CD14-positive monocyte (primary cell): ENCODE measurements around the gene APEX1. TPM values are rescaled to one million over a fixed set of nuclear protein-coding genes. Genes with fewer than 3 reads are reported as not detected.

Experiments used
- DNase-seq, 3 donors: peaks; one replicate each; pipeline ENCODE4 v3.0.0-alpha.2; 2011 to 2022
- H2AFZ ChIP-seq: 2 replicates; pipeline ENCODE4 v1.6.0; 2012; ENCODE audit warnings: mild to moderate bottlenecking, low read depth, low read length, inconsistent platforms; ENCODE audit not compliant: insufficient read depth, poor library complexity, severe bottlenecking
- H3K27ac ChIP-seq, 2 donors: 1 replicate in 1 of 2; 2 replicates in 1 of 2; pipeline ENCODE4 v1.5.1; 2012 to 2013; ENCODE audit warnings: low read length in 2 of 2, control low read depth in 1 of 2, inconsistent platforms in 1 of 2, low read depth in 1 of 2, mild to moderate bottlenecking in 1 of 2
- H3K27me3 ChIP-seq, 2 donors: one replicate each; pipeline versions ENCODE4 v1.6.0 to v1.6.1; 2011 to 2013; ENCODE audit warnings: low read length in 2 of 2; ENCODE audit not compliant: control insufficient read depth in 2 of 2, insufficient read depth in 2 of 2
- H3K36me3 ChIP-seq, 2 donors: replicated peaks in 1 of 2; 1 replicate in 1 of 2; 2 replicates in 1 of 2; pipeline versions ENCODE4 v1.5.1 to v1.6.1; 2012 to 2013; ENCODE audit warnings: low read length in 2 of 2, control low read depth in 1 of 2, inconsistent platforms in 1 of 2, mild to moderate bottlenecking in 1 of 2; ENCODE audit not compliant: insufficient read depth in 2 of 2, control insufficient read depth in 1 of 2
- H3K4me1 ChIP-seq, 2 donors: 1 replicate in 1 of 2; 2 replicates in 1 of 2; pipeline versions ENCODE4 v1.5.1 to v1.6.1; 2012 to 2013; ENCODE audit warnings: low read length in 2 of 2, control low read depth in 1 of 2, inconsistent platforms in 1 of 2, mild to moderate bottlenecking in 1 of 2, moderate library complexity in 1 of 2; ENCODE audit not compliant: insufficient read depth in 2 of 2, control insufficient read depth in 1 of 2
- H3K4me2 ChIP-seq: replicated peaks from 2 replicates; pipeline ENCODE3; 2012; ENCODE audit warnings: low read length, moderate library complexity, mild to moderate bottlenecking; ENCODE audit not compliant: poor library complexity, severe bottlenecking; ENCODE audit errors: extremely low read depth
- H3K4me3 ChIP-seq, 3 experiments: fragments of 200-600 bp in 1 of 3; sonication (generic) in 1 of 3; replicated peaks in 1 of 3; 1 replicate in 2 of 3; 2 replicates in 1 of 3; pipeline ENCODE4 v1.5.1; 2011 to 2013; ENCODE audit warnings: low read length in 3 of 3, mild to moderate bottlenecking in 3 of 3, control low read depth in 2 of 3, low read depth in 2 of 3, inconsistent platforms in 1 of 3, moderate library complexity in 1 of 3
- H3K79me2 ChIP-seq: 2 replicates; pipeline ENCODE4 v1.6.0; 2012; ENCODE audit warnings: mild to moderate bottlenecking, control low read depth, inconsistent platforms, low read length, moderate library complexity; ENCODE audit not compliant: insufficient read depth
- H3K9ac ChIP-seq: 2 replicates; pipeline ENCODE4 v1.6.0; 2017; ENCODE audit warnings: low read length, mild to moderate bottlenecking; ENCODE audit not compliant: insufficient read depth, poor library complexity, severe bottlenecking
- H3K9me3 ChIP-seq, 2 donors: replicated peaks in 1 of 2; 1 replicate in 1 of 2; 2 replicates in 1 of 2; pipeline versions ENCODE4 v1.5.1 to v1.6.1; 2012 to 2013; ENCODE audit warnings: low read length in 2 of 2, control low read depth in 1 of 2; ENCODE audit not compliant: control insufficient read depth in 1 of 2, insufficient read depth in 1 of 2
- H4K20me1 ChIP-seq: 2 replicates; pipeline ENCODE4 v1.6.0; 2012; ENCODE audit warnings: mild to moderate bottlenecking, low read length, control low read depth, moderate library complexity; ENCODE audit not compliant: insufficient read depth
- H3K27ac Mint-ChIP-seq, 7 donors: one replicate each; pipeline ENCODE4 v1.8.0; 2020; ENCODE audit warnings: mild to moderate bottlenecking in 7 of 7, mixed read lengths in 7 of 7, moderate library complexity in 6 of 7, inconsistent platforms in 2 of 7
- H3K27me3 Mint-ChIP-seq, 3 donors: one replicate each; pipeline ENCODE4 v1.8.0; 2021 to 2022; ENCODE audit warnings: low read depth in 3 of 3, mild to moderate bottlenecking in 3 of 3, mixed read lengths in 3 of 3, moderate library complexity in 3 of 3, inconsistent platforms in 1 of 3
- H3K36me3 Mint-ChIP-seq, 2 donors: one replicate each; pipeline ENCODE4 v1.8.0; 2020; ENCODE audit warnings: mixed read lengths in 2 of 2, inconsistent platforms in 1 of 2, mild to moderate bottlenecking in 1 of 2
- H3K4me1 Mint-ChIP-seq: one replicate; pipeline ENCODE4 v1.8.0; 2020; ENCODE audit warnings: mild to moderate bottlenecking, mixed read lengths
- H3K4me3 Mint-ChIP-seq, 2 donors: one replicate each; pipeline ENCODE4 v1.8.0; 2020; ENCODE audit warnings: mild to moderate bottlenecking in 2 of 2, mixed read lengths in 2 of 2, moderate library complexity in 1 of 2
- H3K9me3 Mint-ChIP-seq, 7 donors: one replicate each; pipeline ENCODE4 v1.8.0; 2020 to 2022; ENCODE audit warnings: mixed read lengths in 7 of 7, mild to moderate bottlenecking in 6 of 7, moderate library complexity in 6 of 7, inconsistent platforms in 2 of 7
- CTCF ChIP-seq: fragments of 200-600 bp; IDR thresholded peaks from one replicate; pipeline ENCODE4 v1.8.0; 2022; ENCODE audit warnings: antibody characterized with exemption, mild to moderate bottlenecking
- WGBS: methylation state at CpG from one replicate; pipeline ENCODE4 v1.1.5; 2013; ENCODE audit warnings: missing lambda C conversion rate; ENCODE audit not compliant: insufficient coverage; 5-methylcytosine and 5-hydroxymethylcytosine counted together
- intact Hi-C, 2 donors: fragments of 100-400 bp; cut with micrococcal nuclease; formaldehyde crosslinking; loops; one replicate each; pipeline versions ENCODE4 v1.15.0 to v1.15.1; 2023
- polyA plus RNA-seq, 3 donors: library from polyadenylated mRNA; depleted of rRNA in 1 of 3; unstranded in 2 of 3; stranded (reverse) in 1 of 3; fragments of 300-500 nt in 2 of 3; fragments of >200 nt in 1 of 3; fragmentation: Illumina TruSeq in 2 of 3; gene quantifications; 1 replicate in 2 of 3; 2 replicates in 1 of 3; pipeline ENCODE4 v1.2.3, GENCODE V29; 2012 to 2021

Gene APEX1
- polyA plus RNA-seq, 3 donors = 69.7 to 208 (median 85.4) TPM

- peaks cover 16% of the 10 kb centered on the region for H4K20me1 ChIP-seq
- intact Hi-C loops = loop anchor here (5.0 to 10.0 kb wide), 3 partner anchors 36 to 196 kb away; partner anchors contain the start of genes OSGEP (in 1 of the 2), PIP4P1 (in 1 of the 2) and PNP (in 1 of the 2)
- H3K4me2 ChIP-seq = peak overlapping the region; percentile 20
- no CpG with 5 or more reads among the region's 2 CpGs for WGBS
- H3K27ac Mint-ChIP-seq = peak overlapping the region; percentile 19 to 89 (median 77)
- peaks cover 32% of the 10 kb centered on the region for H3K79me2 ChIP-seq
- no peaks in the 10 kb centered on the region for H3K27me3 Mint-ChIP-seq
- no peaks in the 10 kb centered on the region for H3K27me3 ChIP-seq
- no peaks in the 10 kb centered on the region for H3K36me3 ChIP-seq
- no peaks in the 10 kb centered on the region for H3K36me3 Mint-ChIP-seq
- TF ChIP-seq CTCF = no peak
- no peak for DNase-seq
- H2AFZ ChIP-seq = peak overlapping the region; percentile 77
- no peaks in the 10 kb centered on the region for H3K9me3 ChIP-seq
- H3K4me3 ChIP-seq = no peak overlapping the region
- H3K27ac ChIP-seq = peak overlapping the region in 1 of 2 donors; percentile 72
- H3K9me3 Mint-ChIP-seq = no peaks in the 10 kb centered on the region
- peaks cover 46% of the 10 kb centered on the region for H3K4me1 Mint-ChIP-seq
- H3K4me3 Mint-ChIP-seq = no peak overlapping the region
- peaks cover 39 to 44% of the 10 kb centered on the region in 2 donors for H3K4me1 ChIP-seq
- no peak overlapping the region for H3K9ac ChIP-seq
Measured at GRCh38 chr14:20416223-20416622, 38.8 kb upstream of the APEX1 start.

- no peak overlapping the region for H3K4me3 Mint-ChIP-seq
- H3K27me3 ChIP-seq = no peaks in the 10 kb centered on the region
- TF ChIP-seq CTCF = no peak
- WGBS = 19% methylated on average over 4 of the region's 7 CpGs
- H4K20me1 ChIP-seq = peaks cover 3% of the 10 kb centered on the region
- peaks cover 34% of the 10 kb centered on the region for H3K4me1 Mint-ChIP-seq
- no peaks in the 10 kb centered on the region for H3K36me3 Mint-ChIP-seq
- H3K9me3 Mint-ChIP-seq = no peaks in the 10 kb centered on the region
- intact Hi-C loops = loop anchor here (5.0 to 10.0 kb wide), 3 partner anchors 35 to 195 kb away; partner anchors contain the start of genes OSGEP (in 1 of the 2), PIP4P1 (in 1 of the 2) and PNP (in 1 of the 2)
- no peak overlapping the region for H3K27ac ChIP-seq
- H3K9ac ChIP-seq = no peak overlapping the region
- H3K79me2 ChIP-seq = peaks cover 19% of the 10 kb centered on the region
- H3K4me2 ChIP-seq = no peak overlapping the region
- H3K27me3 Mint-ChIP-seq = no peaks in the 10 kb centered on the region
- no peak for DNase-seq
- peaks cover 28 to 33% of the 10 kb centered on the region in 2 donors for H3K4me1 ChIP-seq
- no peak overlapping the region for H3K27ac Mint-ChIP-seq
- H3K36me3 ChIP-seq = no peaks in the 10 kb centered on the region
- H3K9me3 ChIP-seq = no peaks in the 10 kb centered on the region
- no peak overlapping the region for H2AFZ ChIP-seq
- H3K4me3 ChIP-seq = no peak overlapping the region
Measured at GRCh38 chr14:20417250-20418186, 37.5 kb upstream of the APEX1 start.
